ENCODE data around the gene LCP1.

The LCP1 gene

DNA sequence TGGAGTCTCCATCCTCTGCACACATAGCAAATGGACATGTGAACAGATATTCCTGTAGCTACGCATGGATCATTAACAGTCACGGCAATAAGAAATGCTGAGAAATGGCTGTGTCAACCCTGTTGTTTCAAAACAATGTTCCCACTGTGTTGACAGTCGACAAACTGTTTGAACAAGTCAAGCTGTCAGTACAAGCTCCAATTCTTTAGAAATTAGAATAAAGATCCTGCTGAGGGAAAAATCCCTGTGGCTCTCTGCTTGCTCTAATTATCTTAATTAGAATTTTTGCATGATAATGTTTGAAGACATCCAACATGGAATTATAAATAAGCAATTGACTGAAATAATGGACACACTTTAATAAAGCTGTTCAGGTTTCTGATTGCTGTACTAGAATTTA lies 39.2 kb downstream of the LCP1 start:
- TF ChIP-seq, protein P1, sequence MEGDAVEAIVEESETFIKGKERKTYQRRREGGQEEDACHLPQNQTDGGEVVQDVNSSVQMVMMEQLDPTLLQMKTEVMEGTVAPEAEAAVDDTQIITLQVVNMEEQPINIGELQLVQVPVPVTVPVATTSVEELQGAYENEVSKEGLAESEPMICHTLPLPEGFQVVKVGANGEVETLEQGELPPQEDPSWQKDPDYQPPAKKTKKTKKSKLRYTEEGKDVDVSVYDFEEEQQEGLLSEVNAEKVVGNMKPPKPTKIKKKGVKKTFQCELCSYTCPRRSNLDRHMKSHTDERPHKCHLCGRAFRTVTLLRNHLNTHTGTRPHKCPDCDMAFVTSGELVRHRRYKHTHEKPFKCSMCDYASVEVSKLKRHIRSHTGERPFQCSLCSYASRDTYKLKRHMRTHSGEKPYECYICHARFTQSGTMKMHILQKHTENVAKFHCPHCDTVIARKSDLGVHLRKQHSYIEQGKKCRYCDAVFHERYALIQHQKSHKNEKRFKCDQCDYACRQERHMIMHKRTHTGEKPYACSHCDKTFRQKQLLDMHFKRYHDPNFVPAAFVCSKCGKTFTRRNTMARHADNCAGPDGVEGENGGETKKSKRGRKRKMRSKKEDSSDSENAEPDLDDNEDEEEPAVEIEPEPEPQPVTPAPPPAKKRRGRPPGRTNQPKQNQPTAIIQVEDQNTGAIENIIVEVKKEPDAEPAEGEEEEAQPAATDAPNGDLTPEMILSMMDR (IDR thresholded peaks at IDR 0.05; ENCODE audit: low read depth, low read length, missing control alignments), result no peak
- no peak for DNase-seq (ENCODE audit: low read depth)
- no peak overlapping the region for H3K4me3 ChIP-seq (ENCODE audit: low read depth, low read length)

DNA sequence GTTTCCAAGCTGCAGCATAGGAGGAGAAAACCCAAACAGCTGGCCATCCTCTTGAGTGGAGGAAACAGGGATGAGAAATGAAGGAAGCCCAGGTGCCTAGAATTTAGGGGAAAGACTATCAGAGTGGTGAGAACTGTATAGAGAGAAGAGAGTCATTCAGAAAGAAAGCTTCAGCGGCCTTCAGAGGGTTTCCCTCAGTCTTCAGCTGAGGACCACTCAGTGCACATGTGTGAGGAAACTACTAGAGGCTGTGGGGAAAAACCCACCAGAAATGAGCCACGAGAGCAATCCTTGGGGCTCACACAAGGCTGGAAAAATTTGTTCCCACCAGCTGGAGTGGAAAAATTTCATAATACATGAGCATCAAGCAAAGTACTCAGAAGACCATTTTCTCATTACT lies 41.9 kb downstream of the LCP1 start:
- DNase-seq (ENCODE audit: low read depth), result no peak
- no peak overlapping the region for H3K4me3 ChIP-seq (ENCODE audit: low read depth, low read length)
- TF ChIP-seq, protein P1 (IDR thresholded peaks at IDR 0.05; ENCODE audit: low read depth, low read length, missing control alignments), result no peak

DNA sequence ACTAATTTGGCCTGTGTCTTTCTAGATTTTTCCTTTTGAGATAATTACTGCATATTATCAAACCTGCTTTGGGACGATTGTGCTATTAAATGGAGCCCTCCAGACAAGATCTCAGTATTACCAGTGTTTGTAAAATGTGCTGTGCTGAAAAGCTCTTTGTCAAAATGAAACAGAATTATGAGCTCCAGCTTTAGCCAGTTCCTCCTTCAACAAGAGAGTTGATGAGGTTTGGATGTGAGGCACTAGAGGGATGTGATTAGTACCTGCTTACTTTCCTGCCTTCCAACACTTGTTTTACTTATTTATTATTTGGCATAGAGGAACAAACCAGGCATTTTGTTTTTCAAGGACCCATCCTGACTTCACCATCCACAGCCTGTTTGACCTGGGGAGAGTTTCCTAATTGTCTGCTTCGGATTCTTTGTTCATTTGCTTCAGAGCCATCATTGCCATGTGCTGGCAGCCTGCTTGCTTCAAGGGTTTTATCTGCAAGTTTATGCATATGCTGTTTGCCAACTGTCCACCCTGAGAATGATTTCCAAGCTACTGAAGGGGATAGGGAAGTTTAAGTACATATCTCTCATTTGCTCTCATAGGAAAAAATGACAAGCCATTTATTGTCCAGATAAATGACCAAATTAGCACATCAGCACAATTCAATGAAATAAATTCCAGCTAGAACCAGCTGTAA lies 44.2 kb downstream of the LCP1 start:
- no peak overlapping the region for H3K4me3 ChIP-seq (ENCODE audit: low read depth, low read length)
- TF ChIP-seq, protein P1 (IDR thresholded peaks at IDR 0.05; ENCODE audit: low read depth, low read length, missing control alignments), result no peak
- DNase-seq (ENCODE audit: low read depth), result no peak

DNA sequence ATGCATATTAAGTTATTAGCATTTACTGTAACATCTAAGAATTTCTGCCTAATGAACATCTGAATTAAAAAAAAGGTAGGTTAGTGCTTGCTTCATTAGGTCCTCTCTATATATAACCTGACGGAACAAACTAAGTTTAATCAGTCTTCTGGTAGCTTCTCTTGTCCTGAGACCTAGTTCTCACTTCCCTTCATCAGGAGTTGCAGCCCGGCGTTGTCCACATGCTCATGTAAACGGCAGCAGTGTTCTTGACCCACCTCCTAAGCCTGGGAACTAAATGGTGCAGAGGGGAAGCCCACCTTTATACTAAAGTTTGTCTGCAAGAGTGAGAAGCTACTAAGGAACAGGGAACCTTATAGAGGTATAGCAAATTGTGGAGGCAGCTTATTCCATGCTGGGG lies 45.3 kb downstream of the LCP1 start:
- no peak for DNase-seq (ENCODE audit: low read depth)
- TF ChIP-seq, protein P1 (IDR thresholded peaks at IDR 0.05; ENCODE audit: low read depth, low read length, missing control alignments), result no peak
- no peak overlapping the region for H3K4me3 ChIP-seq (ENCODE audit: low read depth, low read length)

DNA sequence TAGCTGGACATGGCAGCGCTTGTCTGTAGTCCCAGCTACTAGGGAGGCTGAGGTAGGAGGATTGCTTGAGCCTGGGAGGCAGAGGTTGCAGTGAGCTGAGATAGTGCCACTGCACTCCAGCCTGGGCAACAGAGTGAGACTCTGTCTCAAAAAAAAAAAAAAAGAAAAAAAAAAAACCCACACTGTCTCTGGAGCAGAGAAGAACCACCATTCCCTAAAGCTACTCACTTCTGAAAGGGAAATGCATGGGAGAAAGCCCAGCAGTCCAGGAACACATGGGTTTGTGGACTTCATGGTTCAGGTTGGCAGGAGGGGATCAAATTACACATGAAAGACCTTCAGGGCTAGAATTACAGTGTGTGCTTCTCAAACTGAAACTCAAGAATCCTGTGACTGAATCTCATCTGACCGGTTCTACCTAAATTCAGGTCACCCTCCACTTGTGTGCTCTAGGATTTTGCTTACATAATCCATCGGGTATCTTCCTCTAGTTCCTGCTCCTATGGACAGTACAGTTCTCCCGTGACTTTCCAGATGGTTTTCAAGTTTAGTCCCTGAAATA lies 46.9 kb downstream of the LCP1 start:
- no peak overlapping the region for H3K4me3 ChIP-seq (ENCODE audit: low read depth, low read length)
- TF ChIP-seq, protein P1 (IDR thresholded peaks at IDR 0.05; ENCODE audit: low read depth, low read length, missing control alignments), result no peak
- no peak for DNase-seq (ENCODE audit: low read depth)

DNA sequence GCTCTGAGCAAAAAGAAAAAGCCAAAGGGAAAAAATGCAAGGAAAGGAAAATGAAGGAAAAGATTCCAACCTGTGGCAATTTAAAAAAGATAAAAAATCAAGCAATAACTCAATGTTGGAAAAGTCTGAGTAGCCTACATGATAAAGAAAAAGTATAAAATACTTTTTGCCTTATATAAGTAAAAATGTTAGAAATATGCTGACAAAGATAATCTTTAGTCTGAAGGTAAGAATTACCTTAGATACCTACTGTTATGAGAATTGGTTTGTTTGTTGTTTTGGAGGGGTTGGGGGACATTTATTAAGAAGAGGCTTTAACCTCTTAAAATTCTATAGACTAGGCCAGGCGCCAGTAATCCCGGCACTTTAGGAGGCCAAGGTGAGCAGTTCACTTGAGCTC lies 47.5 kb downstream of the LCP1 start:
- TF ChIP-seq, protein P1 (IDR thresholded peaks at IDR 0.05; ENCODE audit: low read depth, low read length, missing control alignments), result no peak
- H3K4me3 ChIP-seq (ENCODE audit: low read depth, low read length), result no peak overlapping the region
- DNase-seq (ENCODE audit: low read depth), result no peak

DNA sequence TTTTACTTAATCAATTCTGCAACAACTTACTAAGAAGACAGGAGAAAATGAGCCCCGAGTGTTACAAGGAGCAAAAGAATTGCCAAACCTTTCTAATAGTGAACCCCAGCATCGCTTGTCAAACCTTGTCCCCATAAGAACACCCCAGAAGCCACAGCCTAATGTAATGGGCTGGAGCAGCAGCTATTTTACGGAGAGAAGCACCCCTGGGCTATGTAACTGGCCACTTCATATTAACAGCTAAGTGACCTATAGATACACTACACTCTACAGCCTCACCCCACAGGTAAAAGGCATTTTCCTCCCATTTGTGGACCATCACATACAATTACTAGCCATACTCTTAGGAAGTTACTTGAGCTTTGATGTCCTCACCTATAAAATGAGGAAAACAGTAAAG lies 49.9 kb downstream of the LCP1 start:
- H3K4me3 ChIP-seq (ENCODE audit: low read depth, low read length), result no peak overlapping the region
- TF ChIP-seq, protein P1 (IDR thresholded peaks at IDR 0.05; ENCODE audit: low read depth, low read length, missing control alignments), result no peak
- DNase-seq (ENCODE audit: low read depth), result no peak
